NCI-H526 (cell line): ENCODE results near the gene HLA-DQB1.

Experiments used
- DNase-seq, 2 experiments: peaks; one replicate each; lab custom pipeline; 2025; lab: John Stamatoyannopoulos, UW

Gene HLA-DQB1

DNA sequence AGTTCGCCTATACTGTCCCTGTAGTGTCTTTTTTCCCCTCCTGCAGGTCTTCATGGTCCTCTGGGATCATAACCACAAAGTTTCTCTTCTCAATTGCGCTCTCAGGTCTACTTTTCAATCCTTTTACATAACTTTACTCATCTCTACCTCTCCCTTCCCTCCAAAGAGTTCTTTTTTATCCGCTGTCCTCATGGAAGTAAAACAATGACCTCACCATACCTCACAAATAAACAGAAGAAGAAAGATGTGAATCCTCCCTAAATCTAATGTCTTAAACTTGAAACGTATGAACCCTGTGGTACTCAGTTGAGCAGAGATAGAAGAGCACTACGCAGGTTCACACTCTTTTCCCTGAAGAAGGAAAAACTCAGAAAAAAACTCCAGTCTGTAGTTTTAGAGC lies 41.3 kb downstream of the HLA-DQB1 start:
- DNase-seq: no peak

- DNase-seq: no peak
These were observed 41.9 kb downstream of the HLA-DQB1 start for GRCh38 chr6:32624565-32624964.

DNA sequence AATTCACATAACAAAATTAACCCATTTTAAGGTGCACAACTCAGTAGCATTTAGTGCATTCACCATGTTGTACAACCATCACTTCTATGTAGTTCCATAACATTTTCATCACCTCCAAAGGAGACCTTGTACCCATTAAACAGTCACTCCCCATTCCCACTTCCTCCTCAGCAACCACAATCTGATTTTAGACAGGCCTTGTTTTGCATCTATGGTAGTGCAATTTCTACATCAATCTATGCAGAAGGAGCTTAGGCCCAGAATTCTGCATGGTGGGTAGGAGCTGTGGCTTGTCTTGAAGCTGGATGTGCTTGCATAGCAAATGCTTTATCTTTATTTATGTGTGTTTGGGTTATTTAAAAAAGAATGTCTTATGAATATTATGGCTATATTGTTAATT lies 42.8 kb downstream of the HLA-DQB1 start:
- DNase-seq: no peak

DNA sequence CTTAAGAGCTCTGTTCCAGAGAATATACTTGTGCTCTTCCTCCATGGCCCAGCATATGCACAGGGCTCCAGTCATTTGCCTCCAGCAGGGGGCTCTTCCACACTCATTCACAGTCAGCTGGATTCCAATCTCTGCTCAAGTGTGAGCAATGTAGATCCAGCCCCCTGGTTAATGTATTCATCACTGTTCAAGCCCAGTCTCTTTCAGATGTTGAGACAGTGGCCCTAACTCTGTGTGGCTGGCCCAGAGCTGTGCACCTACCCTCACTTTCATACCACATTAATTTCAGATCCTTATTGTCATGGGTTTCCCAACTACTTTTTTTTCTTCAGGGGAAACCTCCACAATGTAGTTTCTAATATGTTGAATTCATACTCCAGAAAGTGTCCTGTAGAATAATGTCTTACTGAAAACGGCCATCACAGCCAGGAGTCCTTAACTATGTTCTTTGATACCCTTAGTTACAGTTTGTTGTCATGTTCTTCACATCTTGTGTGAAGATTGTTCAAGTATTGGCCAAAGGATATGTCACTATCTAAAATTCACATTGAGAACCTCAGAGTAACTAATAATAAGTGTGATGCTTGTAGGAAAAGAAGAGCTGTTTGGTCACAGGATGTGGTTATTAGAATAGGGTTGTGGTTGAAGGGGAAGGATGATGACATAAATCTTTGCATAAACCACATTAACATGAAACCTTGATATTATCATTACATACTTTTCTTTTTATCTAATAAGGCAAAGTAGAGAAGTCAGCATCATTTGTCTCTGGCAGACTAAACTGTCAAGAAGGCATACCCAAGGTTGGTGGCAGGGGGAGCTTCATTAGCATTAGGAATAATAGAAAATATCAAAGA lies 43.7 kb downstream of the HLA-DQB1 start:
- DNase-seq: peak in 1 of 2 experiments; percentile 16

GRCh38 chr6:32621372-32621771 lies 45.1 kb downstream of the HLA-DQB1 start:
- DNase-seq: no peak

- no peak for DNase-seq
These were observed 48.7 kb downstream of the HLA-DQB1 start for GRCh38 chr6:32617751-32618150.

- DNase-seq: no peak
These were observed 50.4 kb downstream of the HLA-DQB1 start for GRCh38 chr6:32615885-32616532.

DNA sequence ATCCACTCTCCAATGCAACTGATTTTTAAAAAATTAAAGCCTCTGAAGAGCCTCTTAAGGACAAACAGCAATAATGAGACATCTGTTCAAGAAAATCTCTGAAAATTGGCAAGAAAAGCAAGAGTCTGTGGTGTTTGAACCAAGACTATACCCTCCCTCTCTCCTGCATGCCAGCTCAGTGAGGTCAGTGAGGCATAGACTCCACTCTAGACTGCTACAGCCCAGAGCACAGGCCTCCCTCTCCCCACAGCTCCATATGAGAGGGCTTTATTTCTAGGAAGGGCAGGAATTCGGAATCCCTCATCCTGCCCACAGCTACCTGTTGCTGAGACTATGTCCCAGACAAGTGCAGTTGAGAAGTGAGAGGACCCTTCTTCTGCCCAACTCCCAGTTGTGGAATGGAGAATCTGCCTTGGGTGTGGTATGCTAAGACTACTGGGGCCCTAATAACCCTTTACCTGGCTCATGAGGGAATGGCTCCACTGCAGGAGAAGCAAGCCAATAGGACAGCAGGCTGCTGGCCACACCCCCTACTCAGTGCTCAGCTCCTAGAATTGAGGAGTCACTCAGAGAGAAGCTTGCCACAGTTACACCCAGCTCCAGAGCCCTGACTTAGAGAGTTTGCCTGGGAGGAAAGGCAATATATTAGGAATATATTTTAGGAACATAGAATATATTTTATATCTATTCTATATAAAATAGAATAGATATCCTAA lies 51.9 kb downstream of the HLA-DQB1 start:
- no peak for DNase-seq

DNA sequence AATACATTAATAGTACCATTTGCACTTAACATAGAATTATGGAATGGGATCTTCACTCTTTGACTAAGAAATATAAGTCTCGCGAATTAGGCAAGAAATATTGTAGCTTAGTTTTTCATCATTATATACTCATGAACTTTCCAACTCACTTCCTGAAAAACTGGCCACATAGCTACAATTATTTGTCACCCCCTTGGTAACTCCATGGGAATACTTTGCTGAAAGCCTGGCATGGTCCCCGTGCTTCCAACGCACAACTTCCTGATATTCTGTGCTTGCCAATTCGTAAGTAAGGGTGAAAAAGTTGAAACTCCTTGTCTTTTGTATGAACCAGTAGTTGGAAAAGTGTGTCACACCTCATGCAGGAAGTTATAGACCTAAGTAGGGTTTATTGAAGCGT lies 53.0 kb downstream of the HLA-DQB1 start:
- DNase-seq: no peak

GRCh38 chr6:32610682-32611296 lies 55.7 kb downstream of the HLA-DQB1 start:
- DNase-seq: no peak

DNA sequence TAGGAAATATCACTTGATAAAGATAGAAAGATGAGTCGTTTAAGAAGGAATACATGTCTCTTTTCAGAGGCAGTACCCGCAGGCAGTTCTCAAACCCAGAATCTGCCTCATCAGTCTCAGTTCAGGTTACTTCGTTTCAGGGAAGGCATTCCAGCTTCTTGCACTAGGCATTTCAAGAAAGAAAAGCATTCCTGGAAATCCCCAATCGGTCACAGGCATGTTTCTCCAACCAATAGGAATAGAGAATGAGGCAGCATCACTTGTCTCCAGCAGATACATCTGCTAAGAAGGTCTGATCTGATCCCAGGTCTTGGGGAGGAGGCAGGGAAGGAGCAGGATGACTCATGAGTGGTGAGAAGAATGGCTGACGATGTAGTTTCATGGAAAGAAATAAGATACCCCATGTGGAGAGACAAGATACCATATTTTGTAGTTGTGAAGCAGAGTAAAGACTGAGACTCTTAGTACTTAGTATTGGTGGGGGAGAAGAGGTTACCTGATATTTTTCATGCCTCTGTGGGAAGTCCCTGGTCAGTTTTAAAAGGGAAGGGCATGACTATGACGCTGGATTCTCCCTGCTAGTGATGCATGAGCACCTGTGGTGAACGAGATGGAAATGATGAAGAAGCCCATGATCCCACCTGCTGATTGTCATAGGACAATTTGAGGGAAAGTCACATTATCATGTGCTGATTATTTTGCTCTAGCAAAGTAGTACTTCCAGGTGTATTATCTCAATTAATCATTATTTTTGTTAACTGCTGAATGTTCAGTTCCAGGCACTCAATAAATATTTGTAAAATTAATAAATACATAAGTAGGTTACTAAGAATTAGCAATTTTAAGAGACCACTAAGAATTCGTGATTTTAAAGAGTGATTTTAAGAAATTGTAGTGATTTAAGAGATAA lies 56.5 kb downstream of the HLA-DQB1 start:
- DNase-seq: peak; percentile 39 to 68
